ENCODE results near the gene ZNF550. TPM values are rescaled to one million over a fixed set of nuclear protein-coding genes. Genes with fewer than 3 reads are reported as not detected.

ZNF550 gene
- total and polyA plus RNA-seq, 2 of the 13 experiments (the other 11 are each of a cell fraction or from before 2014, with no cell fraction given), result 8.6 to 9.1 TPM

GRCh38 chr19:57559404-57560025, at the start of gene ZNF550 (continued):
- TF ChIP-seq, protein P1, sequence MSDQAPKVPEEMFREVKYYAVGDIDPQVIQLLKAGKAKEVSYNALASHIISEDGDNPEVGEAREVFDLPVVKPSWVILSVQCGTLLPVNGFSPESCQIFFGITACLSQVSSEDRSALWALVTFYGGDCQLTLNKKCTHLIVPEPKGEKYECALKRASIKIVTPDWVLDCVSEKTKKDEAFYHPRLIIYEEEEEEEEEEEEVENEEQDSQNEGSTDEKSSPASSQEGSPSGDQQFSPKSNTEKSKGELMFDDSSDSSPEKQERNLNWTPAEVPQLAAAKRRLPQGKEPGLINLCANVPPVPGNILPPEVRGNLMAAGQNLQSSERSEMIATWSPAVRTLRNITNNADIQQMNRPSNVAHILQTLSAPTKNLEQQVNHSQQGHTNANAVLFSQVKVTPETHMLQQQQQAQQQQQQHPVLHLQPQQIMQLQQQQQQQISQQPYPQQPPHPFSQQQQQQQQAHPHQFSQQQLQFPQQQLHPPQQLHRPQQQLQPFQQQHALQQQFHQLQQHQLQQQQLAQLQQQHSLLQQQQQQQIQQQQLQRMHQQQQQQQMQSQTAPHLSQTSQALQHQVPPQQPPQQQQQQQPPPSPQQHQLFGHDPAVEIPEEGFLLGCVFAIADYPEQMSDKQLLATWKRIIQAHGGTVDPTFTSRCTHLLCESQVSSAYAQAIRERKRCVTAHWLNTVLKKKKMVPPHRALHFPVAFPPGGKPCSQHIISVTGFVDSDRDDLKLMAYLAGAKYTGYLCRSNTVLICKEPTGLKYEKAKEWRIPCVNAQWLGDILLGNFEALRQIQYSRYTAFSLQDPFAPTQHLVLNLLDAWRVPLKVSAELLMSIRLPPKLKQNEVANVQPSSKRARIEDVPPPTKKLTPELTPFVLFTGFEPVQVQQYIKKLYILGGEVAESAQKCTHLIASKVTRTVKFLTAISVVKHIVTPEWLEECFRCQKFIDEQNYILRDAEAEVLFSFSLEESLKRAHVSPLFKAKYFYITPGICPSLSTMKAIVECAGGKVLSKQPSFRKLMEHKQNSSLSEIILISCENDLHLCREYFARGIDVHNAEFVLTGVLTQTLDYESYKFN (CRISPR knock-in tag; conservative IDR thresholded peaks at IDR 0.05), result no peak
- peak; percentile 23; the same call in 1 of the 2 replicates for TF ChIP-seq ZNF839 (CRISPR knock-in tag; IDR thresholded peaks at IDR 0.05; ENCODE audit: borderline replicate concordance)
- TF ChIP-seq ZNF10 (CRISPR knock-in tag; IDR thresholded peaks at IDR 0.05; ENCODE audit: borderline replicate concordance, low read depth), result no peak
- peak; percentile 59; the same call in 1 of the 2 replicates for TF ChIP-seq ZNF33B (CRISPR knock-in tag; IDR thresholded peaks at IDR 0.05)
- 0 out of 2 replicates have a peak, but pooled peaks have one; percentile 48 for TF ChIP-seq ZNF44 (CRISPR knock-in tag; IDR thresholded peaks at IDR 0.05)
- TF ChIP-seq, protein P2, sequence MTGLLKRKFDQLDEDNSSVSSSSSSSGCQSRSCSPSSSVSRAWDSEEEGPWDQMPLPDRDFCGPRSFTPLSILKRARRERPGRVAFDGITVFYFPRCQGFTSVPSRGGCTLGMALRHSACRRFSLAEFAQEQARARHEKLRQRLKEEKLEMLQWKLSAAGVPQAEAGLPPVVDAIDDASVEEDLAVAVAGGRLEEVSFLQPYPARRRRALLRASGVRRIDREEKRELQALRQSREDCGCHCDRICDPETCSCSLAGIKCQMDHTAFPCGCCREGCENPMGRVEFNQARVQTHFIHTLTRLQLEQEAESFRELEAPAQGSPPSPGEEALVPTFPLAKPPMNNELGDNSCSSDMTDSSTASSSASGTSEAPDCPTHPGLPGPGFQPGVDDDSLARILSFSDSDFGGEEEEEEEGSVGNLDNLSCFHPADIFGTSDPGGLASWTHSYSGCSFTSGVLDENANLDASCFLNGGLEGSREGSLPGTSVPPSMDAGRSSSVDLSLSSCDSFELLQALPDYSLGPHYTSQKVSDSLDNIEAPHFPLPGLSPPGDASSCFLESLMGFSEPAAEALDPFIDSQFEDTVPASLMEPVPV (CRISPR knock-in tag; IDR thresholded peaks at IDR 0.05), result peak; percentile 19; the same call in 1 of the 2 replicates
- TF ChIP-seq TBP (CRISPR knock-in tag; IDR thresholded peaks at IDR 0.05), result no peak
- TF ChIP-seq, protein P3, sequence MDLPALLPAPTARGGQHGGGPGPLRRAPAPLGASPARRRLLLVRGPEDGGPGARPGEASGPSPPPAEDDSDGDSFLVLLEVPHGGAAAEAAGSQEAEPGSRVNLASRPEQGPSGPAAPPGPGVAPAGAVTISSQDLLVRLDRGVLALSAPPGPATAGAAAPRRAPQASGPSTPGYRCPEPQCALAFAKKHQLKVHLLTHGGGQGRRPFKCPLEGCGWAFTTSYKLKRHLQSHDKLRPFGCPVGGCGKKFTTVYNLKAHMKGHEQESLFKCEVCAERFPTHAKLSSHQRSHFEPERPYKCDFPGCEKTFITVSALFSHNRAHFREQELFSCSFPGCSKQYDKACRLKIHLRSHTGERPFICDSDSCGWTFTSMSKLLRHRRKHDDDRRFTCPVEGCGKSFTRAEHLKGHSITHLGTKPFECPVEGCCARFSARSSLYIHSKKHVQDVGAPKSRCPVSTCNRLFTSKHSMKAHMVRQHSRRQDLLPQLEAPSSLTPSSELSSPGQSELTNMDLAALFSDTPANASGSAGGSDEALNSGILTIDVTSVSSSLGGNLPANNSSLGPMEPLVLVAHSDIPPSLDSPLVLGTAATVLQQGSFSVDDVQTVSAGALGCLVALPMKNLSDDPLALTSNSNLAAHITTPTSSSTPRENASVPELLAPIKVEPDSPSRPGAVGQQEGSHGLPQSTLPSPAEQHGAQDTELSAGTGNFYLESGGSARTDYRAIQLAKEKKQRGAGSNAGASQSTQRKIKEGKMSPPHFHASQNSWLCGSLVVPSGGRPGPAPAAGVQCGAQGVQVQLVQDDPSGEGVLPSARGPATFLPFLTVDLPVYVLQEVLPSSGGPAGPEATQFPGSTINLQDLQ (CRISPR knock-in tag; IDR thresholded peaks at IDR 0.05), result 0 out of 2 replicates have a peak, but pooled peaks have one; percentile 30
- 0 out of 2 replicates have a peak, but pooled peaks have one; percentile 53 for TF ChIP-seq ZNF772 (CRISPR knock-in tag; IDR thresholded peaks at IDR 0.05)
- peak; percentile 71 for TF ChIP-seq SALL1 (CRISPR knock-in tag; IDR thresholded peaks at IDR 0.05)
- TF ChIP-seq RXRA (CRISPR knock-in tag; IDR thresholded peaks at IDR 0.05), result 0 out of 2 replicates have a peak, but pooled peaks have one; percentile 10
- TF ChIP-seq ZNF3 (CRISPR knock-in tag; IDR thresholded peaks at IDR 0.05), result no peak
- no peak for TF ChIP-seq ZNF180 (CRISPR knock-in tag; IDR thresholded peaks at IDR 0.05; ENCODE audit: borderline replicate concordance, low read depth)
- no peak for TF ChIP-seq ZNF891 (CRISPR knock-in tag; IDR thresholded peaks at IDR 0.05)
- TF ChIP-seq ZSCAN29 (CRISPR knock-in tag; conservative IDR thresholded peaks at IDR 0.05), result no peak
- TF ChIP-seq PRDM4 (CRISPR knock-in tag; IDR thresholded peaks at IDR 0.05; ENCODE audit: borderline replicate concordance), result no peak
- no peak for TF ChIP-seq SRY (CRISPR knock-in tag; IDR thresholded peaks at IDR 0.05)
- TF ChIP-seq, protein P4, sequence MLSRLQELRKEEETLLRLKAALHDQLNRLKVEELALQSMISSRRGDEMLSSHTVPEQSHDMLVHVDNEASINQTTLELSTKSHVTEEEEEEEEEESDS (CRISPR knock-in tag; IDR thresholded peaks at IDR 0.05; ENCODE audit: borderline replicate concordance), result no peak

All from HepG2 (cell line).